ENCODE data around the gene EXOC2.

The EXOC2 gene

GRCh38 chr6:548091-548490 is 144.8 kb downstream of the EXOC2 start:
- Histone ChIP-seq H3K36me3 (ENCODE audit: insufficient read depth) (no peaks in the 10 kb centered on the region), H4K20me1 (ENCODE audit: insufficient read depth) (no peaks in the 10 kb centered on the region), H3K79me2 (ENCODE audit: insufficient read depth, low read depth) (no peaks in the 10 kb centered on the region), H3K4me3 (IDR thresholded peaks at IDR 0.05; ENCODE audit: insufficient read depth, low read depth, low read length) (no peak overlapping the region), H3K4me1 (ENCODE audit: low read depth, poor library complexity, severe bottlenecking) (no peaks in the 10 kb centered on the region), H3K27ac (no peak overlapping the region), H3K9ac (no peak overlapping the region), H2AFZ (ENCODE audit: low read depth) (no peak overlapping the region), H3K27me3 (ENCODE audit: insufficient read depth, low read depth) (no peaks in the 10 kb centered on the region), H3K4me2 (no peak overlapping the region)
- TF ChIP-seq CTCF (conservative IDR thresholded peaks at IDR 0.05; ENCODE audit: low read depth, low read length): no peak

GRCh38 chr6:540490-540889 is 152.4 kb downstream of the EXOC2 start:
- Histone ChIP-seq H3K9ac (no peak overlapping the region), H4K20me1 (ENCODE audit: insufficient read depth) (no peaks in the 10 kb centered on the region), H3K4me2 (no peak overlapping the region), H3K36me3 (ENCODE audit: insufficient read depth) (no peaks in the 10 kb centered on the region), H3K27ac (no peak overlapping the region), H3K4me3 (IDR thresholded peaks at IDR 0.05; ENCODE audit: insufficient read depth, low read depth, low read length) (no peak overlapping the region), H3K27me3 (ENCODE audit: insufficient read depth, low read depth) (no peaks in the 10 kb centered on the region), H3K79me2 (ENCODE audit: insufficient read depth, low read depth) (no peaks in the 10 kb centered on the region), H2AFZ (ENCODE audit: low read depth) (no peak overlapping the region), H3K4me1 (ENCODE audit: low read depth, poor library complexity, severe bottlenecking) (no peaks in the 10 kb centered on the region)
- no peak for TF ChIP-seq CTCF (conservative IDR thresholded peaks at IDR 0.05; ENCODE audit: low read depth, low read length)

- Histone ChIP-seq H3K27me3 (ENCODE audit: insufficient read depth, low read depth) (no peaks in the 10 kb centered on the region), H4K20me1 (ENCODE audit: insufficient read depth) (no peaks in the 10 kb centered on the region)
Observed at GRCh38 chr6:537114-537513, 155.8 kb downstream of the EXOC2 start.

GRCh38 chr6:530425-530824 is 162.5 kb downstream of the EXOC2 start:
- H2AFZ ChIP-seq (ENCODE audit: low read depth): no peak overlapping the region
- H3K79me2 ChIP-seq (ENCODE audit: insufficient read depth, low read depth): no peaks in the 10 kb centered on the region
- no peaks in the 10 kb centered on the region for H3K36me3 ChIP-seq (ENCODE audit: insufficient read depth)
- no peaks in the 10 kb centered on the region for H3K4me1 ChIP-seq (ENCODE audit: low read depth, poor library complexity, severe bottlenecking)
- no peaks in the 10 kb centered on the region for H4K20me1 ChIP-seq (ENCODE audit: insufficient read depth)
- H3K4me2 ChIP-seq: no peak overlapping the region
- no peak overlapping the region for H3K9ac ChIP-seq
- no peak for TF ChIP-seq CTCF (conservative IDR thresholded peaks at IDR 0.05; ENCODE audit: low read depth, low read length)
- H3K27me3 ChIP-seq (ENCODE audit: insufficient read depth, low read depth): no peaks in the 10 kb centered on the region
- H3K27ac ChIP-seq: no peak overlapping the region
- no peak overlapping the region for H3K4me3 ChIP-seq (IDR thresholded peaks at IDR 0.05; ENCODE audit: insufficient read depth, low read depth, low read length)

More at GRCh38 chr6:537114-537513, 155.8 kb downstream of the EXOC2 start:
- no peak overlapping the region for H3K4me3 ChIP-seq (IDR thresholded peaks at IDR 0.05; ENCODE audit: insufficient read depth, low read depth, low read length)
- no peak overlapping the region for H3K4me2 ChIP-seq
- no peak overlapping the region for H3K27ac ChIP-seq
- H3K4me1 ChIP-seq (ENCODE audit: low read depth, poor library complexity, severe bottlenecking): no peaks in the 10 kb centered on the region
- no peaks in the 10 kb centered on the region for H3K79me2 ChIP-seq (ENCODE audit: insufficient read depth, low read depth)
- no peak overlapping the region for H3K9ac ChIP-seq
- no peak for TF ChIP-seq CTCF (conservative IDR thresholded peaks at IDR 0.05; ENCODE audit: low read depth, low read length)
- no peaks in the 10 kb centered on the region for H3K36me3 ChIP-seq (ENCODE audit: insufficient read depth)
- no peak overlapping the region for H2AFZ ChIP-seq (ENCODE audit: low read depth)

Measured in KMS-11 (cell line).